Measurements from ENCODE around the gene UGT1A3.

Gene UGT1A3

DNA sequence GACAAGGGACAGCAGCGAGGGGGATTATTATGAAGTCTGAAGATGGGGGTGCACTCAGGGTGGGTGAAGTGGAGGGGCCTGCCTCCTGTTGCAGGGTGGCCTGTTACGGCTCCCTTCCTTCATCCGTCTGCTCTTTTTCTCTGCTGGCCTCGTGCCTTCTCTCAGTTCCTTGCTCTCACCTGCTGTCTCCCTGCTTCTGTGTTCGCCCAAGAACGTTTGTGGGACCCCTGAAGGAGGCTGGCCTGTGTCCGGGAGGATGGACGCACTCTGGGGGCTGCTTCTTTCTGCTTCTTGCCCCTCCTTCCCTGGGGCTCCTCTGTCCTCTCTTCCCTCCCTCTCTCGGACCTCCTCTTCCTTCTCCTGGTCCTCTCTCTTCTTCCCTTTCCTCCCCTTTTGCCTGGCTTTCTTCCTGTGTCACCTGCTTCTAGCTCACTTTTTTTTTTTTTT is 63.1 kb downstream of the UGT1A3 start:
- H3K27ac Mint-ChIP-seq, result no peak overlapping the region
- no peaks in the 10 kb centered on the region for H3K4me1 Mint-ChIP-seq (ENCODE audit: low read depth)
- H3K9me3 Mint-ChIP-seq, result no peaks in the 10 kb centered on the region
- H3K27me3 Mint-ChIP-seq, result no peaks in the 10 kb centered on the region
- no peaks in the 10 kb centered on the region for H3K36me3 Mint-ChIP-seq (ENCODE audit: low read depth)
- no peak overlapping the region for H3K4me3 Mint-ChIP-seq

DNA sequence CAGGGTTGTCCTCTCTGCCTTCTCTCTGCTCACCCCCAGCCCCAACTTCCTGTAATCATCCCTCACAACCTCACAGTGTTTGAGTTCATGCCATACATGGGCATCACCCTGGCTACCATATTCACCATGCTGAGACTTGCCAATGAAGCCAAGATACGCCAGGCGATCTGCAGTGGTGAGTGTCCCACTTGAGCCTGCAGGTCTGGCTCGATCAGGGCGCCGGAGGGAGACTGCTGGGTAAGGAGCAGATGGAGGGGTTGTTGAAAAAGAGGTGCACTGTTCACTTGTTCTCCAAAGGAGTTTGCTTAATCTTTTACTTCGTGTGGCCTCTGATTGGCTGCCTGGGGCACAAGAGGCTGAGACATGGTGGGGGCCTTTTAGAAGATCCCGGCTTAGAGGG is 63.9 kb downstream of the UGT1A3 start:
- no peaks in the 10 kb centered on the region for H3K27me3 Mint-ChIP-seq
- no peaks in the 10 kb centered on the region for H3K36me3 Mint-ChIP-seq (ENCODE audit: low read depth)
- no peaks in the 10 kb centered on the region for H3K4me1 Mint-ChIP-seq (ENCODE audit: low read depth)
- no peaks in the 10 kb centered on the region for H3K9me3 Mint-ChIP-seq
- H3K4me3 Mint-ChIP-seq, result no peak overlapping the region
- H3K27ac Mint-ChIP-seq, result no peak overlapping the region

DNA sequence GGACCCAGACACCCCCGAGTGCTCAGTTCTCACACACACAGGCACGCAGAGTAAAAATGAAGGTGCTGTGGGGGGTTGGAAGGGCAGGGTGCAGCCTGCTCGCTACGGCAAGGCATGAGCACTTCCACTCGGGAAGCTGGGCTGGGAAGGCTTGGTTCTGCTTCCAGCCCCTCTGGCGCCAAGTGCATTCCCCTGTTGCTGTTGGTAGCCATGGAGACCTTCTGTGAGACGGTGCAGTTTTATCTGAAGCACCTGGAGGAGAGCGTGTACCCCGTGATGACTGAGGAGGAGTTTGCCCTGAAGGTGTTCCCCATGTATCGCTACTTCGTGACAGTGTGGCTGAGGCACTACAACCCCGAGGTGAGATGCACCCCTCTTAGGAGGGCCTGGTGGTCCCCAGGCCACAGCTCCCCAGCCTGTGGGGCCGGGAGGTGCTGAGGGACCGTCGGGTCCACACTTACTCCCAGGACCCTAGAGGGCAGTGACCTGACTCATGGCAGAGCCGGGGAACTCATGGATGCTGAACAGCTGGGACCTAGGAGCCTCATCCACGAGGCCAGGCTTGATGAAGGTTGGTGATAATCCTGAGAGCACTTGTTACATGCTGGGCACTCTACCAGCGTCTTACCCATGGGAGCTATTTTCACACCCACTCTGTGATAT is 64.8 kb downstream of the UGT1A3 start:
- Mint-ChIP-seq H3K4me1 (ENCODE audit: low read depth) (no peaks in the 10 kb centered on the region), H3K36me3 (ENCODE audit: low read depth) (no peaks in the 10 kb centered on the region)

DNA sequence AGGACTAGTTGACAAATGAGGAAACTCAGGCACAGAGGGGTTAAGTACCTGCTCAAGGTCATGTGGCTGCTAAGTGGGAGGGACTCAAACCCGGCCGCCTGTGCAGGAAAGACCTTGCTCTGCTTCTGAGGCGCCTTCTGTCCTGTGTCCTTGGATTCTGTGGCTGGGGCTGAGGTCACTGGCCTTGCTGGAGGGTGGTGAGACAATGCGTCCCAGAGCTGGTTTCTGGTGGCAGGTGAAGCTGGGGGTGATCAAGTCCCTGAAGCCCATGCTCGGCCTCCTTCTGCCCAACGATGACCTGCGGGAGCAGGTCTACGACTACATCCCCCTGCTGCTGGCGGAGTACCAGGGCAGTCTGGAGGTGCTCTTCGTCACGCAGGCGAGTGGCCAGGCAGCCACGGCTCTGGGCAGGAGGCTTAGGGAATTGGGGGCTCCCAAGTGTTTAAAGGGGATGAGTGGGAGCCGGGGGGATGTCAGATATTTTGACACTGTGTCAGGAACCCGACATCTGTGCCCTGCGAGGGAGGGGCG is 65.4 kb downstream of the UGT1A3 start:
- Mint-ChIP-seq H3K27ac (no peak overlapping the region), H3K4me1 (ENCODE audit: low read depth) (no peaks in the 10 kb centered on the region), H3K9me3 (no peaks in the 10 kb centered on the region), H3K36me3 (ENCODE audit: low read depth) (no peaks in the 10 kb centered on the region), H3K4me3 (no peak overlapping the region), H3K27me3 (no peaks in the 10 kb centered on the region)

More for the DNA sequence above, 64.8 kb downstream of the UGT1A3 start:
- H3K4me3 Mint-ChIP-seq, result no peak overlapping the region
- H3K27ac Mint-ChIP-seq, result no peak overlapping the region
- no peaks in the 10 kb centered on the region for H3K9me3 Mint-ChIP-seq
- H3K27me3 Mint-ChIP-seq, result no peaks in the 10 kb centered on the region

DNA sequence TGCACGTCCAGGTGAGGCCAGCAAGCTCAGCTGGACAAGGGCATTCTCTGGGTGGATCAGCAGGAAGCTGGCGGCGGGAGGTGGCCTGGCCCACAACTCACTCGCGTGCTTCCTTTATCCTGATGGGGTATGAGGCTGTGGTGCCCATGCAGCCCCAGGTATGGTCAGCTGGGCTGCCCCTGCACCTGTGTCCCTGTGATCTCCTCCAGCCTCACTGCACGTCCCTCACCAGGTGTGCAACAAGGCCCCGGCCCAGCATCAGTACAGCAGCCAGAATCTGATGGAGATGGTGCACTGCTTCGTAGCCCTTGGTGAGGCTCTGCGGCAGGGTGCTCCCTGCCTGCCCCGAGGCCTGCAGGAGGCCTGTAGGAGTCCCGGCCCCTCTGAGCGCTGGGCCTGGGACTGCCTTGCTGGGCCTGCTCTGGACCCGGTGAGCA is 66.9 kb downstream of the UGT1A3 start:
- Mint-ChIP-seq H3K9me3 (peaks cover 5% of the 10 kb centered on the region), H3K27ac (no peak overlapping the region), H3K4me3 (no peak overlapping the region), H3K36me3 (ENCODE audit: low read depth) (no peaks in the 10 kb centered on the region), H3K4me1 (ENCODE audit: low read depth) (no peaks in the 10 kb centered on the region), H3K27me3 (no peaks in the 10 kb centered on the region)

DNA sequence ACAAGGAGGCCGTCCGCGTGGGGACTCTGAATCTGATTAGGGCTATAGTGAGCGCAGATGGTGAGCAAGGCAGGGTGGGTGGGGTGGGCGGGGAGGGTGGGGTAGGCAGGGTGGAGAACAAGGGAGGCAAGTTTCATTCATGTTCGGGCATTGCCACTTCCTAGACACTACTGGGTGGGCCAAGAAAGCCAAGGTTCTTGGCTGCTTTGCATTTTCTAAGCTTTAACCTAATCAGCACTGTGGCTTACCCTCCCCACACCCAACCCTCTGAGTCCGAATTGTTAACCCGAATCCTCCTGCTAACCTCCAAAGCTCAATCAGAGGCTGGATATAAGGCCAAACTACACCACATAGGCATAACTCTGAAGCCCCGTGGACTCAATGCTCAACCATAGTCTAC is 67.4 kb downstream of the UGT1A3 start:
- no peaks in the 10 kb centered on the region for H3K36me3 Mint-ChIP-seq (ENCODE audit: low read depth)
- H3K27ac Mint-ChIP-seq, result no peak overlapping the region
- H3K27me3 Mint-ChIP-seq, result no peaks in the 10 kb centered on the region

DNA sequence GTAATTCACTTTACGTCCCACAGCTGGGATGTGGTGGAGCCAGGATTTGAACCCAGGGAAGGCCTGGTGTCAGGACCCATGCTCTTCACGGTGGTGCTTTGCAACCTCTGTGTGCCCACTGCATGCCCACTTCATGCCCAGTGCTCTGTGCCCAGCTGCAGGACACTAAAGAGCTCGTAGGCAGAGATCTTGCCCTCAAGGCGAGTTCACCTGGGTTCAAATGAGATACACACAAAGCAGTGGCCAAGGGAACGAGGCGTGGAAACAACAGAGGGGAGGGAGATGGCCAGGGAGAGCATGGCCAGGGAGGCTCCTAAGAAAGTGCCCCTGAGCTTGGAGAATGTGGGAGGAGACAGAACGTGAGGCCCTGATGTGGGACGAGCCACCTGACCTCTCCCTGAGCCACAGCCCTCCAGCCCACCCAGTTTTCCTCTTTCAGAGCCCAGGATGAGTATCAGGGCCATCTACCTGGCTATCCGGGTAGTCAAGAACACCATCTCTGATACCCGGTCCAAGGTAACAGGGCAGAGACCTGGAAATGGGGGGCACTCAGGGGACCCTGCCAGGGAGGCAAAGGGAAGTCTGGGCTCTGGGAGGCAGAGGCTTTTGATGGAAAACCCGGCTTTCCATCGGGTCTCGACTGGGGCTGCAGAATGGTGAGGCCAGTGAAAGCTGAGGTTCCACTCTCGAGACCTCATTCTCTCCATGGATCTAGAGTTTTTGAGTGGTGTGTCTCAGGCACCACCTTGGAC is 69.7 kb downstream of the UGT1A3 start:
- Mint-ChIP-seq H3K27ac (no peak overlapping the region), H3K4me1 (ENCODE audit: low read depth) (no peaks in the 10 kb centered on the region), H3K27me3 (no peaks in the 10 kb centered on the region), H3K9me3 (peaks cover 5% of the 10 kb centered on the region), H3K36me3 (ENCODE audit: low read depth) (no peaks in the 10 kb centered on the region), H3K4me3 (no peak overlapping the region)

More for the DNA sequence above, 67.4 kb downstream of the UGT1A3 start:
- Mint-ChIP-seq H3K4me3 (no peak overlapping the region), H3K4me1 (ENCODE audit: low read depth) (no peaks in the 10 kb centered on the region), H3K9me3 (peaks cover 5% of the 10 kb centered on the region)

DNA sequence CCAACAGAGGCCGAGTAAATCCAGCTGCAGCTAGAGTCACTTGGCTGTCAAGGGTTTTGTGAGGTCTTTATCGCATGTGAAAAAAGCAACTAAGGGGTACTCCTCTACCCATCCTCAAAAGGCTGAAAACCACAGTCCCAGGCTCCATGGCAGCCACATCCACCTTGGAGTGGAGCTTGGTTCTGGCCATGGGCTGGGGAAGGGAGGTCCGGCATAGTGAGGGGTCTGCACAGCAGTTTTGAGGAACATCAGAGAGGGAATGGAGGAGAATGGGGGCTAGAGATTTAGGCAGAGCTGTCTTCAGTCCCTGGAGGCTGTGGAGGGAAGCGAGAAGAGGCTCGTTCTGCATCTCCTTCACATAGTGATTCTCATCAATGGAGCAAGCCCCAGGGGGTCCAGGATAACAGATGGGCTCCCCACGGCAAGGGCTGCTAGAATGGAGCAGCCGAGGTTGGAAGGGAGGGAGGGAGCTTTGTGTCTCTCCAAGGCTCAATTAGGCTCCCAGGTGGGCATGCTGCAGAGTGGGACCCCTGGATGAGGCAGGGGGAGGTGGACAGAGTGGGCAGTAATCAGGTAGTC is 70.3 kb downstream of the UGT1A3 start:
- Mint-ChIP-seq H3K4me1 (ENCODE audit: low read depth) (no peaks in the 10 kb centered on the region), H3K27me3 (peaks cover under 1% of the 10 kb centered on the region), H3K4me3 (no peak overlapping the region), H3K27ac (no peak overlapping the region), H3K36me3 (ENCODE audit: low read depth) (no peaks in the 10 kb centered on the region), H3K9me3 (peaks cover 5% of the 10 kb centered on the region)

DNA sequence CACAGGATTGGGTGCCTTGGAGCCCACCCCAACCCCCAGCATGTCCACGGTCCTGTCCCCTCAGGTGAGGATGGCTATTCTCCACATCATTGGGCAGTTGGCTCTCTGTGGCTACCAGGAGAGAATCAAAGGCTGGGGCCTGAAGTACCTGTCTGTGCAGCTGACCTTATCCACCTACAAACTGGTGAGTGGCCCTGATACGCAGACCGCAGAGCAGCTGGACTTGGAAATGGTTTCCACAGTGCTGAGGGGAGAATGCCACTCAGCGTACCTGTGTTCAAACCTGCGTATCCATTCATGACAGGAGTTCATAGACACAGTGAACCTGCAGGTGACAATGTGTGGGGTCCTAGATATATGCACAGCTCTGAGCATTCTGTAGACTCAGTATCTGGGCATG is 70.9 kb downstream of the UGT1A3 start:
- peaks cover 3% of the 10 kb centered on the region for H3K27me3 Mint-ChIP-seq
- no peak overlapping the region for H3K27ac Mint-ChIP-seq
- H3K36me3 Mint-ChIP-seq (ENCODE audit: low read depth), result no peaks in the 10 kb centered on the region
- H3K4me1 Mint-ChIP-seq (ENCODE audit: low read depth), result no peaks in the 10 kb centered on the region
- H3K4me3 Mint-ChIP-seq, result no peak overlapping the region
- H3K9me3 Mint-ChIP-seq, result peaks cover 5% of the 10 kb centered on the region

DNA sequence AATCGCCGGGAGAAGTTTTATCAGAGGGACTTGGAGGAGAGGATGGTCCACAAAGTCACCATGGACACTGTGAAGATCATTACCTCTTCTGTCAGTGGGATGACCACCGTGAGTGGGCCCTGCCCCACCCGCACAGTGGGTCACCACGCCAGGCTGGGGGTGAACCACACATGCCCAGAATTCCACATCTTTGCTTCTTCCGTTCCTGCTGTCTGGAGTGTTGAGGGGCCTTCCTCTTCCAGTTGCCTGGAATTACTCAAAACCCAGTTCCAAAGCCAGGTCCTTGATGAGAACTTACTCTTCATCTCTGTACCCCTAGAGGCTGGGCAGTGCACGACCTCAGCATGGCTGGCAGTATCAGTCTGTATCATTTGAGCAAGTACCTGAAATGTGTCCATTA is 71.4 kb downstream of the UGT1A3 start:
- peaks cover 3% of the 10 kb centered on the region for H3K27me3 Mint-ChIP-seq
- H3K27ac Mint-ChIP-seq, result no peak overlapping the region
- H3K9me3 Mint-ChIP-seq, result peaks cover 5% of the 10 kb centered on the region
- no peaks in the 10 kb centered on the region for H3K36me3 Mint-ChIP-seq (ENCODE audit: low read depth)
- no peak overlapping the region for H3K4me3 Mint-ChIP-seq
- no peaks in the 10 kb centered on the region for H3K4me1 Mint-ChIP-seq (ENCODE audit: low read depth)

DNA sequence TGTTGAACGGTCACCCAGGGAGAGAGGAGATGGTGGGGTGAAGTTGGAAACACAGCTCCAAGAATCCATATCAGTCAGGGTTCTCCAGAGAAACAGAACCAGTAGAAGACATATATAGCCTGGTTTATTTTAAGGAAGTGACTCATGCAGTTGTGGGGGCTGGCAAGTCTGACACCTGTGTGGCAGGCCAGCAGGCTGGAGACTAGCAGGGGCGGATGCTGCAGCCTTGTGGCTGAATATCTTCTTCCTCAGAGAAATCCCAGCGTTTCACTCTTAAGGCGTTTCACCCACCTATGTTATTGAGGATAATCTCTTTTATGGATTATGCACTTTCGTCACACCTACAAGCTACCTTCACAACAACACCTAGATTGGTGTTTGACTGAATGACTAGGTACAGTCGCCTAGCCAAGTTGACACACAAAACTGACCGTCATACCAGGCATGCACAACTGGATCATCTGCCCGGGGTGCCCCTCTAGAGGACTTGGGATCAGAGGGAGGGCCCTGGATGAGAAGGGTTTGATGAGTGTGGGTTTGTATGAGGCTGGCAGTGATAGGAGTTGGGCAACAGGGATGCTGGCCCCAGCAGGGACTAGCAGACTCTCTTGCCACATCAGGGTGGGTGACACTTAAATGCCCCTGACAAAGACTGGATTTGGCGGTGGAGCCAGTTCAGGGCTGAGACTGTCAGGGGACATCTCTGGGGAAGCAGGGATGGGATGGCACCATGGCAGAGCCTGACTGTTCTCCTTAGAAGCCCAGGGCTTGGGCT is 72.7 kb downstream of the UGT1A3 start:
- Mint-ChIP-seq H3K9me3 (peaks cover 5% of the 10 kb centered on the region), H3K4me1 (ENCODE audit: low read depth) (no peaks in the 10 kb centered on the region), H3K4me3 (no peak overlapping the region), H3K36me3 (ENCODE audit: low read depth) (no peaks in the 10 kb centered on the region), H3K27me3 (peaks cover 3% of the 10 kb centered on the region), H3K27ac (no peak overlapping the region)

DNA sequence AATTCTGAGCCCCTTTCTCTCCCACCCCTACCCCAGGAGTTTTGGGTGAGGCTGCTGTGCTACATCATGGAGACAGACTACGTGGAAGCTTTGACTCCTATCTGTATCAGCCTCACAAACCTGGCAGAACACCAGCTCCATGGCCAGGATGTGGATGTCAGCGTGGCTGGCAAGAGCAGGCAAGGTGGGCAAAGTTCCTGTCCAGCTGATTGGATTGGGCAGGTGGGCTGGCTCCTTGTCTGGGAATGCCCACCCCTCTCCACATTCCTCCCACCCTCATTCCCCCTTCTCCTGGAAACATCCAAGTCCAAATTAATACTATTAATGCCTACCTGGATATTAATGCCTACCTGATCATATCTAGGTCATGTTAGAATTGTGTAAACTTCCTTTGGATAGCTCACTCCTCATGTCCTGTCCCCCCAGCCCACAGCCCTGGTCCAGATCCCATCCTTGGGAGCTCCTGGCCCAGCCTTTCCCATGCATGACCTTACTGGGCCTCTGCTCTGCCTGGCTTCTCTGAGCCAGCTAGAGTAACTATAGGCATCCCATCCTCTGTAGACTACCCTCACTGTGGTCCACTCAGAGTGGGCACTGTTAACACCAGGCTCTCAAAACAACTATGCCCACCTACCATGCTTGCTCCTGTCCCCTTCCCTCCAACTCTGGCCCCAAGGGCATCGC is 73.4 kb downstream of the UGT1A3 start:
- no peak overlapping the region for H3K4me3 Mint-ChIP-seq
- peaks cover 3% of the 10 kb centered on the region for H3K27me3 Mint-ChIP-seq

DNA sequence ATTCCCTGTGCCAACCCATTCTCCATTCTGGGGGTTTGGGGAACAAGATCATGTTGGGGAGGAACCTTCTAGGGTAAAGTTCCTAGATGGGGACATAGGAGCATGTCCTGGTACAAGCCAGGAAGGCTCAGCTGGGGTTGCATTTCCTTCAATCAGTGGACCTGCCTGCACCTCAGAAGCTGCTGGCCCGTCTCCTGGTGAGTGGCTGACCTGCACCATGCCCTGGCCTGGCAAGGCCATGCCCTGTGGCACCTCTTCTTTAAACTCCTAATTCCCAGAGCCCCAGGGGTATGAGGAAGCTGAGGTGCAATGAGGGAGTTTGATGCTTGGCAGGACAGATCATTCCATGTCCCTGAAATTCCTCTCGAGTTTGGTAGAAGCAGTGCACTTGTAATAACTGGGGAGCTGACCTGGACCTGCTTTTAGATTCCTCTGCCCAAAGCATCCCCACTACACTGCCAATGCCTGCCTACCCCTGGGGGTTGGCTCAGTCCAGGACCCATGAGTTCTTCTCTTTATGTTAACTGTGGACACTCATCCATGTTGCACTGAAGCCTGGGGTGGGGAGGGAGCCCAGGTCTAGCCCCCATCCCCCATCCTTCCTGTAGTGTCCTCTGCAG is 74.6 kb downstream of the UGT1A3 start:
- Mint-ChIP-seq H3K27ac (no peak overlapping the region), H3K36me3 (ENCODE audit: low read depth) (no peaks in the 10 kb centered on the region), H3K4me3 (no peak overlapping the region), H3K4me1 (ENCODE audit: low read depth) (no peaks in the 10 kb centered on the region), H3K27me3 (peaks cover 3% of the 10 kb centered on the region), H3K9me3 (peaks cover 5% of the 10 kb centered on the region)

More for the DNA sequence above, 73.4 kb downstream of the UGT1A3 start:
- Mint-ChIP-seq H3K27ac (no peak overlapping the region), H3K4me1 (ENCODE audit: low read depth) (no peaks in the 10 kb centered on the region), H3K9me3 (peaks cover 5% of the 10 kb centered on the region), H3K36me3 (ENCODE audit: low read depth) (no peaks in the 10 kb centered on the region)

DNA sequence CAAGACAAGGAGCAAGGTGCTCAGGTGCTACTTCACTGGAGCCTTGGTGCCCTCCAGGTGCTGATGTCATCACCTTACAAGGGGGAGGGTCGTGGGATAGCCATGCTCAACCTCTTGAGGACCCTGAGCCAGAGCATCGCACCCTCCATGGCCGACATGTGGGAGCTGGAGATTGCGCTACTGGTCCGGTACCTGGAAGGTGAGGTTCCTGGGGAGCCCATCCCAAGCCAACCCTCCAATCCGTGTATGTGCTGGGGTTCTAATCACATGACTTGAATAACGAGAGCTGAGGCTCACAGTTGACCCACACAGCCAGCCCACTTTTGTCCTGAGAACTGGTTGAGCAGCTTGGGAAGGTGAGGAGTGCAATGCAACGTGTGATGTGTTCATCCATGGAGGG is 75.2 kb downstream of the UGT1A3 start:
- H3K9me3 Mint-ChIP-seq, result peaks cover 5% of the 10 kb centered on the region
- no peaks in the 10 kb centered on the region for H3K4me1 Mint-ChIP-seq (ENCODE audit: low read depth)
- H3K4me3 Mint-ChIP-seq, result no peak overlapping the region
- H3K36me3 Mint-ChIP-seq (ENCODE audit: low read depth), result no peaks in the 10 kb centered on the region
- no peak overlapping the region for H3K27ac Mint-ChIP-seq
- peaks cover 3% of the 10 kb centered on the region for H3K27me3 Mint-ChIP-seq

All from stimulated activated naive CD8-positive, alpha-beta T cell treated with anti-CD3 and anti-CD28 coated beads, Interleukin-15, Interleukin-2, amounts not matched to agents 100 ng/mL and 50 ng/mL, for 24 hours (primary cell).